Lower lobe of right lung (tissue), 2 donors: ENCODE measurements around the gene DDN. TPM values are rescaled to one million over a fixed set of nuclear protein-coding genes. Genes with fewer than 3 reads are reported as not detected.

Source experiments
- ATAC-seq, 2 donors: fragments of 200-7000 bp; cut with Tn5 transposase; one replicate each; pipeline ENCODE4 v1.9.1; 2020 to 2022; ENCODE audit warnings: mild to moderate bottlenecking in 2 of 2, moderate library complexity in 2 of 2
- DNase-seq: peaks from one replicate; pipeline ENCODE4 v3.0.0-alpha.2; 2020
- H3K27ac ChIP-seq: fragments of 200-600 bp; one replicate; pipeline ENCODE4 v1.8.0; 2022
- H3K27me3 ChIP-seq: fragments of 200-600 bp; one replicate; pipeline ENCODE4 v1.8.0; 2022; ENCODE audit warnings: low read depth
- H3K36me3 ChIP-seq: fragments of 200-600 bp; one replicate; pipeline ENCODE4 v1.8.0; 2022; ENCODE audit warnings: mild to moderate bottlenecking
- H3K4me1 ChIP-seq: fragments of 200-600 bp; one replicate; pipeline ENCODE4 v1.8.0; 2022
- H3K4me3 ChIP-seq: fragments of 200-600 bp; one replicate; pipeline ENCODE4 v1.8.0; 2022; ENCODE audit warnings: mild to moderate bottlenecking
- H3K9me3 ChIP-seq: fragments of 200-600 bp; one replicate; pipeline ENCODE4 v1.8.0; 2022
- intact Hi-C: fragments of 100-400 bp; cut with DNase I; formaldehyde crosslinking; loops from one replicate; pipeline ENCODE4 v1.11.0; 2022
- total RNA-seq: library from RNA; stranded (reverse); fragmentation: NEBNext Ultra II Directional; extraction: Animal tissue kit (Norgen Biotek cat#: 25700); gene quantifications from one replicate; pipeline ENCODE4 v1.2.1, GENCODE V29; 2021
- TF ChIP-seq, protein P1 (sequence below): fragments of 200-600 bp; IDR thresholded peaks from one replicate; pipeline ENCODE4 v1.8.0; 2022; ENCODE audit warnings: antibody characterized with exemption, mild to moderate bottlenecking
- donor health status: DM: no; HTN: yes; CAD: no; lungs with severe emphysema.

Gene DDN
- total RNA-seq, 1 donor from 2014 or later: not detected

DNA sequence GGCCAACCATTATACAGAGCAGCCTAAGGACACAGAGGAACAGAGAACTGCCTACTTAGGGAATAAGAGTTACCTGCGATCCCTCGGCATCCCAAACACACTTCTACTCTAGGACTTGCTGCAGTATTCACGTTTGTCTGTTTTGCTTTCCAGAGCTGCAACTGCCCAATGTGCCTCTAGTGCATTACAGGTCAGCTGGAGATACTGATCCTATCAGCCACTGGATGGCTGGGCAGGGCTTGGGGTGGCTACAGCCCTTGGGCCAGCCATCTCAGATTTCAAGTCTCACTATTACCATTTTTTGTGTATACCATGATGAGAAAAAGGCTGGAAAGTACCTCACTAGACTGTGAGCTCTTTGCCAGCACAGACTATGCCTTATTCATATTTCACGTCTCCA, 46.5 kb downstream of the DDN start:
- Histone ChIP-seq H3K36me3 (peaks cover 29% of the 10 kb centered on the region), H3K27me3 (no peaks in the 10 kb centered on the region), H3K4me1 (peaks cover 24% of the 10 kb centered on the region), H3K27ac (no peak overlapping the region), H3K4me3 (no peak overlapping the region), H3K9me3 (no peaks in the 10 kb centered on the region)
- intact Hi-C loops: no loop called here
- TF ChIP-seq, protein P1, sequence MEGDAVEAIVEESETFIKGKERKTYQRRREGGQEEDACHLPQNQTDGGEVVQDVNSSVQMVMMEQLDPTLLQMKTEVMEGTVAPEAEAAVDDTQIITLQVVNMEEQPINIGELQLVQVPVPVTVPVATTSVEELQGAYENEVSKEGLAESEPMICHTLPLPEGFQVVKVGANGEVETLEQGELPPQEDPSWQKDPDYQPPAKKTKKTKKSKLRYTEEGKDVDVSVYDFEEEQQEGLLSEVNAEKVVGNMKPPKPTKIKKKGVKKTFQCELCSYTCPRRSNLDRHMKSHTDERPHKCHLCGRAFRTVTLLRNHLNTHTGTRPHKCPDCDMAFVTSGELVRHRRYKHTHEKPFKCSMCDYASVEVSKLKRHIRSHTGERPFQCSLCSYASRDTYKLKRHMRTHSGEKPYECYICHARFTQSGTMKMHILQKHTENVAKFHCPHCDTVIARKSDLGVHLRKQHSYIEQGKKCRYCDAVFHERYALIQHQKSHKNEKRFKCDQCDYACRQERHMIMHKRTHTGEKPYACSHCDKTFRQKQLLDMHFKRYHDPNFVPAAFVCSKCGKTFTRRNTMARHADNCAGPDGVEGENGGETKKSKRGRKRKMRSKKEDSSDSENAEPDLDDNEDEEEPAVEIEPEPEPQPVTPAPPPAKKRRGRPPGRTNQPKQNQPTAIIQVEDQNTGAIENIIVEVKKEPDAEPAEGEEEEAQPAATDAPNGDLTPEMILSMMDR: no peak
- DNase-seq (no peak), ATAC-seq (no peak)

DNA sequence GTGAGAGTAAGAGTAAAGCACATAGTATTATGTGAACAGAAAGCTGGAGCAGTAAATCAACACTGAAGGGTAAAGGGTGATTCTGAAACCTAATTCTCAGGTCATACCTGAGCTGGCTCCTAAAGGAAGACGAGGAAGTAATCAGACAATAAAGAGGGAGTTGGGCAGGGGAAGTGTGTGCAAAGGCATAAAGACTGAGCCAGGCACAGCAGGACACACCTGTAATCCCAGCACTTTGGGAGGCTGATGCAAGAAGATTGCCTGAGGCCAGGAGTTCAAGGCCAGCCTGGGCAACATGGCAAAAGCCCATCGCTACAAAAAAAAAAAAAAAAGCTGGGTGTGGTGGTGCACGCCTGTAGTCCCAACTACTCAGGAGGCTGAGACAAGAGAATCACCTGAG, 51.4 kb downstream of the DDN start:
- H3K27ac ChIP-seq: no peak overlapping the region
- TF ChIP-seq, protein P1: no peak

DNA sequence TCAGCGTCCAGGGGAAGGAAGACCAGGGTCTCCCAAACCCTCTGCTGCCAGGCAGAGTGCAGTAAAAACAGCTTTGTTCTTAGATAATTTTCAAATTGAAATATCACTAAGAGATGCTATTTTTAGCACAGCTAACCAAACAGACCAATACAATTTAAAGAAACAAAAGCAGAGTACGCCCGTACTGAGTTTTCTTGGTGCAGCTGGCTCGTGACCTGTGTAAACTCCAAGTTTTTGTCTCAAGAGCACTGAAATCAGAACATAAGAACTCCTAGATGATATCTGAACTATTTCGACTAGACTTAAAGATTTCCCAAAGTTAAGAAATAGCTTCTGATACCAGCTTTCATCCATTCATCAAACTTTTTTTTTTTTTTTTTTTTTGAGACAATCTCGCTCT, 52.2 kb downstream of the DDN start:
- Histone ChIP-seq H3K27ac (no peak overlapping the region), H3K36me3 (peaks cover 16% of the 10 kb centered on the region), H3K27me3 (no peaks in the 10 kb centered on the region), H3K4me1 (no peaks in the 10 kb centered on the region), H3K4me3 (no peak overlapping the region), H3K9me3 (no peaks in the 10 kb centered on the region)
- intact Hi-C loops: no loop called here
- no peak for DNase-seq
- TF ChIP-seq, protein P1: no peak
- ATAC-seq: peak in 1 of 2 donors; percentile 37

More for the DNA sequence above, 51.4 kb downstream of the DDN start:
- H3K4me1 ChIP-seq: no peaks in the 10 kb centered on the region
- H3K27me3 ChIP-seq: no peaks in the 10 kb centered on the region
- DNase-seq (no peak), ATAC-seq (no peak)
- H3K9me3 ChIP-seq: no peaks in the 10 kb centered on the region
- peaks cover 18% of the 10 kb centered on the region for H3K36me3 ChIP-seq
- intact Hi-C loops: no loop called here
- no peak overlapping the region for H3K4me3 ChIP-seq

DNA sequence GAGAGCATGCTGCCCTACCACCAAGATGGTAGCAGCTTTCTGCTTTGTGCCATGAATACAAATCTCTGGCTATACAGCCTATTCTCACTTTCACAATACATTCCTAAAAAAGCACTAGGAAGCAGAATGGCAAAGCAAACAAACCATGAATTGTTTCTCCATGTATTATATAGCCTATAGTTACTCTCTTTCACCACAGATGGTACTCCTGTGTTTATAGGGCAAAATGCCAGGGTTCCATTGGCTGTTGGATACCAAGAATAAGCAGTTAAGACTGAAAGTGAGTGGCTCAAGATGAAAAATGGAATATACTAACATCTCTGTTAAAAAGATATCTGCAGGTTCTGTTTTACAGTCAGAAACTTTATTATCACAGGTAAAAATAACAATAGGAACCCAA, 53.0 kb downstream of the DDN start:
- Histone ChIP-seq H3K36me3 (peaks cover 18% of the 10 kb centered on the region), H3K27me3 (no peaks in the 10 kb centered on the region), H3K27ac (no peak overlapping the region), H3K4me1 (no peaks in the 10 kb centered on the region), H3K9me3 (no peaks in the 10 kb centered on the region), H3K4me3 (no peak overlapping the region)
- intact Hi-C loops: no loop called here
- DNase-seq (no peak), ATAC-seq (no peak)
- TF ChIP-seq, protein P1: no peak

Other genes with a start within 250 kb of the DDN start
- gene ADCY6, start 210.3 kb downstream of the DDN start, total RNA-seq: 42.7 TPM
- gene CACNB3, start 180.9 kb downstream of the DDN start, total RNA-seq: 23.5 TPM
- gene DDX23, start 147.2 kb downstream of the DDN start, total RNA-seq: 76.8 TPM
- 5.9 TPM for gene RND1, start 133.5 kb downstream of the DDN start, total RNA-seq
- gene FKBP11, start 73.9 kb downstream of the DDN start, total RNA-seq: 24.9 TPM
- gene ARF3, start 41.9 kb downstream of the DDN start, total RNA-seq: 155 TPM
- 0.77 TPM for gene WNT10B, start 27.6 kb downstream of the DDN start, total RNA-seq
- gene WNT1, start 21.1 kb downstream of the DDN start, total RNA-seq: not detected
- gene PRKAG1, start 19.4 kb upstream of the DDN start, total RNA-seq: 49.2 TPM
- 114 TPM for gene KMT2D, start 61.4 kb upstream of the DDN start, total RNA-seq
- gene RHEBL1, start 70.6 kb upstream of the DDN start, total RNA-seq: 1.5 TPM
- 1.5 TPM for gene DHH, start 95.4 kb upstream of the DDN start, total RNA-seq
- 61.7 TPM for gene LMBR1L, start 111.5 kb upstream of the DDN start, total RNA-seq
- 575 TPM for gene TUBA1B, start 132.0 kb upstream of the DDN start, total RNA-seq
- 120 TPM for gene TUBA1A, start 189.7 kb upstream of the DDN start, total RNA-seq